HEK293 (cell line): Measurements from ENCODE around the gene OSGEPL1.

ENCODE experiments used
- CTCF ChIA-PET: fragments of 350-600 bp; formaldehyde crosslinking; extraction: SDS; loops from one replicate; lab custom pipeline; 2021; ENCODE audit warnings: antibody characterized with exemption; lab: Yijun Ruan, JAX
- POLR2A ChIA-PET: fragments of 300-600 bp; formaldehyde crosslinking; extraction: SDS; loops from one replicate; lab custom pipeline; 2020; ENCODE audit warnings: antibody characterized with exemption, inconsistent platforms; lab: Yijun Ruan, JAX
- H3K27ac ChIP-seq: fragments of 200-500 bp; sonication (Bioruptor generic); 2 replicates; pipeline ENCODE4 v1.5.1; 2014; ENCODE audit warnings: low read depth, low read length, control low read depth, inconsistent platforms; ENCODE audit errors: extremely low read depth
- H3K36me3 ChIP-seq, 2 experiments: fragments of 200-500 bp in 1 of 2; sonication (Bioruptor generic) in 1 of 2; 1 replicate in 1 of 2; 2 replicates in 1 of 2; pipeline ENCODE4 v1.5.1; 2014 to 2017; ENCODE audit warnings: inconsistent platforms in 2 of 2, low read length in 2 of 2; ENCODE audit not compliant: control insufficient read depth in 2 of 2, insufficient read depth in 1 of 2
- H3K4me1 ChIP-seq: fragments of 200-500 bp; sonication (Bioruptor generic); 2 replicates; pipeline ENCODE4 v1.5.1; 2014; ENCODE audit warnings: mild to moderate bottlenecking, low read length, inconsistent platforms; ENCODE audit not compliant: control insufficient read depth, insufficient read depth
- H3K4me3 ChIP-seq: 2 replicates; pipeline ENCODE4 v1.5.1; 2011; ENCODE audit warnings: low read depth, mild to moderate bottlenecking, control low read depth, low read length, moderate library complexity
- H3K9me3 ChIP-seq: fragments of 200-500 bp; sonication (Bioruptor generic); 2 replicates; pipeline ENCODE4 v1.5.1; 2014; ENCODE audit warnings: low read depth, low read length, inconsistent platforms; ENCODE audit not compliant: control insufficient read depth, insufficient read depth
- BCL11A ChIP-seq: fragments of 450-650 bp; formaldehyde crosslinking; IDR thresholded peaks from 2 replicates; pipeline ENCODE4 v1.5.1; 2016; ENCODE audit warnings: low read depth, missing biosample characterization, missing genetic modification characterization
- HIC1 ChIP-seq: fragments of 450-650 bp; formaldehyde crosslinking; IDR thresholded peaks from 2 replicates; pipeline ENCODE4 v1.5.1; 2016; ENCODE audit warnings: missing biosample characterization, missing genetic modification characterization
- INSM2 ChIP-seq: fragments of 450-650 bp; formaldehyde crosslinking; IDR thresholded peaks from 2 replicates; pipeline ENCODE4 v1.5.1; 2016; ENCODE audit warnings: missing biosample characterization, missing genetic modification characterization
- KLF1 ChIP-seq: fragments of 450-650 bp; formaldehyde crosslinking; IDR thresholded peaks from 2 replicates; pipeline ENCODE4 v1.5.1; 2016; ENCODE audit warnings: missing biosample characterization, missing genetic modification characterization
- ZBTB49 ChIP-seq: fragments of 450-650 bp; formaldehyde crosslinking; IDR thresholded peaks from 2 replicates; pipeline ENCODE4 v1.5.1; 2016; ENCODE audit warnings: missing biosample characterization, missing genetic modification characterization, low read depth
- ZBTB7A ChIP-seq: fragments of 450-650 bp; formaldehyde crosslinking; IDR thresholded peaks from 2 replicates; pipeline ENCODE4 v1.5.1; 2016; ENCODE audit warnings: low read depth, missing biosample characterization, missing genetic modification characterization
- ZNF112 ChIP-seq: fragments of 450-650 bp; formaldehyde crosslinking; IDR thresholded peaks from 2 replicates; pipeline ENCODE4 v1.5.0; 2017; ENCODE audit warnings: missing biosample characterization, missing genetic modification characterization
- ZNF292 ChIP-seq: fragments of 450-650 bp; formaldehyde crosslinking; IDR thresholded peaks from 2 replicates; pipeline ENCODE4 v1.5.1; 2016; ENCODE audit warnings: low read depth, missing biosample characterization, missing genetic modification characterization, borderline replicate concordance
- ZNF416 ChIP-seq: fragments of 450-650 bp; formaldehyde crosslinking; IDR thresholded peaks from 2 replicates; pipeline ENCODE4 v1.5.1; 2016; ENCODE audit warnings: missing biosample characterization, missing genetic modification characterization
- ZNF433 ChIP-seq: fragments of 450-650 bp; formaldehyde crosslinking; IDR thresholded peaks from 2 replicates; pipeline ENCODE4 v1.5.1; 2016; ENCODE audit warnings: missing biosample characterization, missing genetic modification characterization, low read depth
- ZNF521 ChIP-seq: fragments of 450-650 bp; formaldehyde crosslinking; IDR thresholded peaks from 2 replicates; pipeline ENCODE4 v1.5.1; 2017; ENCODE audit warnings: missing biosample characterization, mild to moderate bottlenecking, missing genetic modification characterization
- ZNF560 ChIP-seq: fragments of 450-650 bp; formaldehyde crosslinking; IDR thresholded peaks from 2 replicates; pipeline ENCODE4 v1.5.1; 2017; ENCODE audit warnings: missing biosample characterization, missing genetic modification characterization, borderline replicate concordance
- ZNF561 ChIP-seq: fragments of 450-650 bp; IDR thresholded peaks from 2 replicates; pipeline ENCODE4 v1.5.1; 2018; ENCODE audit warnings: missing biosample characterization, missing genetic modification characterization, borderline replicate concordance
- ZNF580 ChIP-seq: fragments of 450-650 bp; formaldehyde crosslinking; IDR thresholded peaks from 2 replicates; pipeline ENCODE4 v1.5.1; 2016; ENCODE audit warnings: missing biosample characterization, missing genetic modification characterization
- ZNF600 ChIP-seq: fragments of 450-650 bp; formaldehyde crosslinking; IDR thresholded peaks from 2 replicates; pipeline ENCODE4 v1.5.1; 2016; ENCODE audit warnings: missing biosample characterization, missing genetic modification characterization
- ZNF660 ChIP-seq: fragments of 450-650 bp; IDR thresholded peaks from 2 replicates; pipeline ENCODE4 v1.5.1; 2018; ENCODE audit warnings: missing biosample characterization, mild to moderate bottlenecking, missing genetic modification characterization
- ZNF791 ChIP-seq: fragments of 450-650 bp; formaldehyde crosslinking; IDR thresholded peaks from 2 replicates; pipeline ENCODE4 v1.5.1; 2016; ENCODE audit warnings: missing biosample characterization, missing genetic modification characterization

Gene OSGEPL1

GRCh38 chr2:189794310-189794709 lies 31.7 kb upstream of the OSGEPL1 start:
- Histone ChIP-seq H3K4me1 (no peaks in the 10 kb centered on the region), H3K9me3 (no peaks in the 10 kb centered on the region), H3K36me3 (peaks cover 42 to 58% of the 10 kb centered on the region in 2 experiments), H3K4me3 (no peak overlapping the region)
- POLR2A ChIA-PET, result no interaction called here
- TF ChIP-seq ZNF560 (tag by site-specific recombination) (no peak), BCL11A (tag by site-specific recombination) (no peak), ZNF561 (tag by site-specific recombination) (no peak), ZBTB7A (tag by site-specific recombination) (no peak), ZNF600 (tag by site-specific recombination) (no peak), ZNF521 (tag by site-specific recombination) (no peak), ZNF112 (no peak), HIC1 (tag by site-specific recombination) (no peak), ZNF791 (no peak), ZNF660 (tag by site-specific recombination) (no peak), INSM2 (tag by site-specific recombination) (no peak), ZBTB49 (tag by site-specific recombination) (no peak), ZNF580 (tag by site-specific recombination) (no peak)
- TF ChIP-seq, all 188 proteins: peak for 0
- CTCF ChIA-PET, result interaction anchor here (0.6 to 0.7 kb wide), 3 partner anchors 45 to 251 kb away, joined by 3 read pairs; no protein-coding TSS in a partner anchor
- no peak overlapping the region for H3K27ac ChIP-seq

GRCh38 chr2:189791338-189792042 lies 28.9 kb upstream of the OSGEPL1 start:
- TF ChIP-seq ZNF292 (tag by site-specific recombination) (no peak), ZNF433 (no peak), KLF1 (tag by site-specific recombination) (no peak), ZNF416 (tag by site-specific recombination) (no peak)
- H3K4me1 ChIP-seq, result no peaks in the 10 kb centered on the region
- no peak overlapping the region for H3K27ac ChIP-seq
- H3K9me3 ChIP-seq, result no peaks in the 10 kb centered on the region
- peaks cover 41 to 53% of the 10 kb centered on the region in 2 experiments for H3K36me3 ChIP-seq
- ChIA-PET POLR2A (no interaction called here), CTCF (interaction anchor here (0.7 to 1.1 kb wide), 2 partner anchors 29 to 68 kb away, joined by 3 read pairs; partner anchors contain the start of gene OSGEPL1)
- H3K4me3 ChIP-seq, result no peak overlapping the region
